GM12878 (cell line): ENCODE data around the gene TLCD3B. TPM values are rescaled to one million over a fixed set of nuclear protein-coding genes. Genes with fewer than 3 reads are reported as not detected.

ENCODE experiments used
- BHLHE40 ChIP-seq, 2 experiments: fragments of 450-650 bp in 1 of 2; IDR thresholded peaks; 2 replicates each; pipeline ENCODE4 v1.6.1; 2011 to 2017; ENCODE audit warnings: low read depth in 2 of 2, borderline replicate concordance in 1 of 2, improper control_type of control experiment in 1 of 2, low read length in 1 of 2, mild to moderate bottlenecking in 1 of 2
- CHD2 ChIP-seq: IDR thresholded peaks from 2 replicates; pipeline ENCODE4 v1.6.1; 2011; ENCODE audit warnings: low read depth, low read length, improper control_type of control experiment, borderline replicate concordance
- CHD4 ChIP-seq: fragments of 200-600 bp; sonication (generic); IDR thresholded peaks from 2 replicates; pipeline ENCODE4 v1.6.1; 2016; ENCODE audit warnings: mild to moderate bottlenecking
- CREM ChIP-seq: IDR thresholded peaks from 2 replicates; pipeline ENCODE4 v1.6.1; 2014; ENCODE audit warnings: antibody characterized with exemption, low read depth
- EGR1 ChIP-seq, 2 experiments: IDR thresholded peaks; 1 replicate in 1 of 2; 2 replicates in 1 of 2; pipeline ENCODE4 v1.6.1; 2011 to 2012; ENCODE audit warnings: low read depth in 2 of 2, low read length in 2 of 2, borderline replicate concordance in 1 of 2, mild to moderate bottlenecking in 1 of 2, moderate library complexity in 1 of 2
- EP300 ChIP-seq, 2 experiments: fragments of 150-350 bp in 1 of 2; IDR thresholded peaks; 2 replicates each; pipeline ENCODE4 v1.6.1; 2011 to 2012; ENCODE audit warnings: low read depth in 2 of 2, low read length in 2 of 2, borderline replicate concordance in 1 of 2, improper control_type of control experiment in 1 of 2, inconsistent platforms in 1 of 2; ENCODE audit not compliant: control insufficient read depth in 1 of 2
- KDM1A ChIP-seq: fragments of 200-600 bp; sonication (generic); IDR thresholded peaks from 2 replicates; pipeline ENCODE4 v1.6.1; 2016; ENCODE audit warnings: borderline replicate concordance
- MTA3 ChIP-seq: IDR thresholded peaks from 2 replicates; pipeline ENCODE4 v1.6.1; 2012; ENCODE audit warnings: low read length, inconsistent platforms, borderline replicate concordance
- NFXL1 ChIP-seq: fragments of 450-650 bp; IDR thresholded peaks from 2 replicates; pipeline ENCODE4 v1.6.1; 2017; ENCODE audit warnings: antibody characterized with exemption, mild to moderate bottlenecking, borderline replicate concordance
- NFYA ChIP-seq: IDR thresholded peaks from 2 replicates; pipeline ENCODE4 v1.6.1; 2011; ENCODE audit warnings: low read depth, mild to moderate bottlenecking, low read length, improper control_type of control experiment, borderline replicate concordance
- PAX8 ChIP-seq: fragments of 450-650 bp; IDR thresholded peaks from 2 replicates; pipeline ENCODE4 v1.6.1; 2017; ENCODE audit warnings: mild to moderate bottlenecking, moderate library complexity
- POU2F2 ChIP-seq: IDR thresholded peaks from 3 replicates; pipeline ENCODE4 v1.6.1; 2011; ENCODE audit warnings: low read depth, mild to moderate bottlenecking, low read length, borderline replicate concordance
- RB1 ChIP-seq: fragments of 450-650 bp; formaldehyde crosslinking; IDR thresholded peaks from 2 replicates; pipeline ENCODE4 v1.6.1; 2017; ENCODE audit warnings: mild to moderate bottlenecking, borderline replicate concordance
- RUNX3 ChIP-seq: IDR thresholded peaks from 2 replicates; pipeline ENCODE4 v1.6.1; 2012; ENCODE audit warnings: low read length, inconsistent platforms
- TAF1 ChIP-seq: IDR thresholded peaks from 2 replicates; pipeline ENCODE4 v1.6.1; 2011; ENCODE audit warnings: mild to moderate bottlenecking, low read depth, low read length, borderline replicate concordance
- TARDBP ChIP-seq: IDR thresholded peaks from 2 replicates; pipeline ENCODE4 v1.6.1; 2016; ENCODE audit warnings: borderline replicate concordance
- ZNF217 ChIP-seq: fragments of 450-650 bp; IDR thresholded peaks from 2 replicates; pipeline ENCODE4 v1.6.1; 2017; ENCODE audit warnings: antibody characterized with exemption, mild to moderate bottlenecking
- polyA plus RNA-seq, 11 experiments: library from polyadenylated mRNA; depleted of rRNA in 4 of 11; unstranded in 6 of 11; stranded (reverse) in 5 of 11; fragments of >200 nt; fragmentation: Nextera tagmentation in 4 of 11; fragmentation: Illumina TruSeq in 1 of 11; extraction: Ambion mirVana in 4 of 11; extraction: Trizol in 1 of 11; gene quantifications; 1 replicate in 1 of 11; 2 replicates in 10 of 11; pipeline versions ENCODE4 v1.2.1 to v1.2.3, GENCODE V29; 2011 to 2016; ENCODE audit warnings: inconsistent platforms in 2 of 11, missing spikeins in 2 of 11, low read depth in 1 of 11
- total RNA-seq, 4 experiments: library from RNA; depleted of rRNA in 3 of 4; stranded (reverse); fragments of >200 nt in 3 of 4; fragmentation: Illumina TruSeq in 1 of 4; extraction: Trizol in 1 of 4; gene quantifications; 2 replicates each; pipeline versions ENCODE4 v1.2.1 to v1.2.3, GENCODE V29; 2013 to 2021
- TF ChIP-seq, protein P1 (sequence below): fragments of 450-650 bp; IDR thresholded peaks from 2 replicates; pipeline ENCODE4 v1.6.1; 2017; ENCODE audit warnings: antibody characterized with exemption, mild to moderate bottlenecking, moderate library complexity
- TF ChIP-seq, protein P2 (sequence below): IDR thresholded peaks from 2 replicates; pipeline ENCODE4 v1.6.1; 2012; ENCODE audit warnings: low read length, inconsistent platforms
- TF ChIP-seq, protein P3 (sequence below): fragments of 450-650 bp; IDR thresholded peaks from 2 replicates; pipeline ENCODE4 v1.6.1; 2018; ENCODE audit warnings: borderline replicate concordance, mild to moderate bottlenecking; ENCODE audit not compliant: partially characterized antibody
- TF ChIP-seq, protein P4 (sequence below): fragments of 450-650 bp; conservative IDR thresholded peaks from 2 replicates; pipeline ENCODE4 v1.6.1; 2017; ENCODE audit warnings: mild to moderate bottlenecking, moderate library complexity

The TLCD3B gene
- total and polyA plus RNA-seq, 10 of the 15 experiments (the other 5 are each of a cell fraction or from before 2014, with no cell fraction given) = 0.05 to 0.51 (median 0.18) TPM; not detected in 4

DNA sequence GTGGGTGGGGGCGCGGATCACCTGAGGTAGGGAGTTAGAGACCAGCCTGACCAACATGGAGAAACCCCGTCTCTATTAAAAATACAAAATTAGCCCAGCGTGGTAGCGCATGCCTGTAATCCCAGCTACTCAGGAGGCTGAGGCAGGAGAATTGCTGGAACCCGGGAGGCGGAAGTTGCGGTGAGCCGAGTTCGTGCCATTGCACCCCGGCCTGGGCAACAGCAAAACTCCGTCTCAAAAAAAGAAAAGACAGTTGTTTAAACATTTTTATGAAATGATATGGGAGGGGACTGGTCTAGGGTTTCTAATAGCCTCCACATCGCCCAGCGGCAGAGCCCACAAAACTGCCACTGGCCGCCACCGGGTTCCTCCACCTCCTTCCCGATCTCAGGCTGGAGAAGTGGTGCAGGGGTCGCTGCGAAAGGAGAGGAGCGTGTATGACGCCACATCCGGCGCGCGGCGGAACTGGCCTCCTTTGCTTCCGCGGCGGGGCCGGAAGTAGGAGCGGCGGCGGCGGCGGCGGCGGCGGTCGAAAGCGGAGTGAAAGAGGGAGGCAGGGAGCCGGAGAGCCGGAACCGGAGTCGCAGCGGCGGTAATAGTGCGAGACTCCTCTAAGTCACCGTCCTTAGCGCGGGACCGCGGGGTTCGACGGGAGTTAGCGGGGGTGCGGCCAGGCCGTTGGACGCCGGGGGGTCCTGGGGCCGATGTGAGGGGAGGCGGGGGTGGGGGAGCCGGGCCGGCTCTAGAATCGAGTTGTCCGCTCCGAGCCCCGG is 44.6 kb upstream of the TLCD3B start, which contains the start of gene PPP4C (continued):
- no peak for TF ChIP-seq NFYA
- TF ChIP-seq EGR1 (IDR thresholded peaks at IDR 0.05; ENCODE audit: borderline replicate concordance in 1 of 2, low read depth in 2 of 2, low read length in 2 of 2) = peak in 1 of 2 experiments; percentile 47; a peak in 1 of 3 replicates
- TF ChIP-seq KDM1A = no peak
- peak; percentile 64; the same call in 1 of the 3 replicates for TF ChIP-seq POU2F2
- TF ChIP-seq, protein P1, sequence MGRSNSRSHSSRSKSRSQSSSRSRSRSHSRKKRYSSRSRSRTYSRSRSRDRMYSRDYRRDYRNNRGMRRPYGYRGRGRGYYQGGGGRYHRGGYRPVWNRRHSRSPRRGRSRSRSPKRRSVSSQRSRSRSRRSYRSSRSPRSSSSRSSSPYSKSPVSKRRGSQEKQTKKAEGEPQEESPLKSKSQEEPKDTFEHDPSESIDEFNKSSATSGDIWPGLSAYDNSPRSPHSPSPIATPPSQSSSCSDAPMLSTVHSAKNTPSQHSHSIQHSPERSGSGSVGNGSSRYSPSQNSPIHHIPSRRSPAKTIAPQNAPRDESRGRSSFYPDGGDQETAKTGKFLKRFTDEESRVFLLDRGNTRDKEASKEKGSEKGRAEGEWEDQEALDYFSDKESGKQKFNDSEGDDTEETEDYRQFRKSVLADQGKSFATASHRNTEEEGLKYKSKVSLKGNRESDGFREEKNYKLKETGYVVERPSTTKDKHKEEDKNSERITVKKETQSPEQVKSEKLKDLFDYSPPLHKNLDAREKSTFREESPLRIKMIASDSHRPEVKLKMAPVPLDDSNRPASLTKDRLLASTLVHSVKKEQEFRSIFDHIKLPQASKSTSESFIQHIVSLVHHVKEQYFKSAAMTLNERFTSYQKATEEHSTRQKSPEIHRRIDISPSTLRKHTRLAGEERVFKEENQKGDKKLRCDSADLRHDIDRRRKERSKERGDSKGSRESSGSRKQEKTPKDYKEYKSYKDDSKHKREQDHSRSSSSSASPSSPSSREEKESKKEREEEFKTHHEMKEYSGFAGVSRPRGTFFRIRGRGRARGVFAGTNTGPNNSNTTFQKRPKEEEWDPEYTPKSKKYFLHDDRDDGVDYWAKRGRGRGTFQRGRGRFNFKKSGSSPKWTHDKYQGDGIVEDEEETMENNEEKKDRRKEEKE = no peak
- TF ChIP-seq NFXL1 = no peak
- TF ChIP-seq, protein P2, sequence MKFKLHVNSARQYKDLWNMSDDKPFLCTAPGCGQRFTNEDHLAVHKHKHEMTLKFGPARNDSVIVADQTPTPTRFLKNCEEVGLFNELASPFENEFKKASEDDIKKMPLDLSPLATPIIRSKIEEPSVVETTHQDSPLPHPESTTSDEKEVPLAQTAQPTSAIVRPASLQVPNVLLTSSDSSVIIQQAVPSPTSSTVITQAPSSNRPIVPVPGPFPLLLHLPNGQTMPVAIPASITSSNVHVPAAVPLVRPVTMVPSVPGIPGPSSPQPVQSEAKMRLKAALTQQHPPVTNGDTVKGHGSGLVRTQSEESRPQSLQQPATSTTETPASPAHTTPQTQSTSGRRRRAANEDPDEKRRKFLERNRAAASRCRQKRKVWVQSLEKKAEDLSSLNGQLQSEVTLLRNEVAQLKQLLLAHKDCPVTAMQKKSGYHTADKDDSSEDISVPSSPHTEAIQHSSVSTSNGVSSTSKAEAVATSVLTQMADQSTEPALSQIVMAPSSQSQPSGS = no peak
- TF ChIP-seq EP300 (IDR thresholded peaks at IDR 0.05; ENCODE audit: borderline replicate concordance in 1 of 2, control insufficient read depth in 1 of 2, low read depth in 2 of 2, low read length in 2 of 2) = no peak
- no peak for TF ChIP-seq CHD4
- TF ChIP-seq, protein P3, sequence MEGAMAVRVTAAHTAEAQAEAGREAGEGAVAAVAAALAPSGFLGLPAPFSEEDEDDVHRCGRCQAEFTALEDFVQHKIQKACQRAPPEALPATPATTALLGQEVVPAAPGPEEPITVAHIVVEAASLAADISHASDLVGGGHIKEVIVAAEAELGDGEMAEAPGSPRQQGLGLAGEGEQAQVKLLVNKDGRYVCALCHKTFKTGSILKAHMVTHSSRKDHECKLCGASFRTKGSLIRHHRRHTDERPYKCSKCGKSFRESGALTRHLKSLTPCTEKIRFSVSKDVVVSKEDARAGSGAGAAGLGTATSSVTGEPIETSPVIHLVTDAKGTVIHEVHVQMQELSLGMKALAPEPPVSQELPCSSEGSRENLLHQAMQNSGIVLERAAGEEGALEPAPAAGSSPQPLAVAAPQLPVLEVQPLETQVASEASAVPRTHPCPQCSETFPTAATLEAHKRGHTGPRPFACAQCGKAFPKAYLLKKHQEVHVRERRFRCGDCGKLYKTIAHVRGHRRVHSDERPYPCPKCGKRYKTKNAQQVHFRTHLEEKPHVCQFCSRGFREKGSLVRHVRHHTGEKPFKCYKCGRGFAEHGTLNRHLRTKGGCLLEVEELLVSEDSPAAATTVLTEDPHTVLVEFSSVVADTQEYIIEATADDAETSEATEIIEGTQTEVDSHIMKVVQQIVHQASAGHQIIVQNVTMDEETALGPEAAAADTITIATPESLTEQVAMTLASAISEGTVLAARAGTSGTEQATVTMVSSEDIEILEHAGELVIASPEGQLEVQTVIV = peak; percentile 50
- no peak for TF ChIP-seq PAX8
- no peak for TF ChIP-seq ZNF217
- TF ChIP-seq RB1 = 0 out of 2 replicates have a peak, but pooled peaks have one; percentile 42
- peak; percentile 59 for TF ChIP-seq RUNX3
- no peak for TF ChIP-seq TARDBP
- no peak for TF ChIP-seq MTA3
- TF ChIP-seq, protein P4, sequence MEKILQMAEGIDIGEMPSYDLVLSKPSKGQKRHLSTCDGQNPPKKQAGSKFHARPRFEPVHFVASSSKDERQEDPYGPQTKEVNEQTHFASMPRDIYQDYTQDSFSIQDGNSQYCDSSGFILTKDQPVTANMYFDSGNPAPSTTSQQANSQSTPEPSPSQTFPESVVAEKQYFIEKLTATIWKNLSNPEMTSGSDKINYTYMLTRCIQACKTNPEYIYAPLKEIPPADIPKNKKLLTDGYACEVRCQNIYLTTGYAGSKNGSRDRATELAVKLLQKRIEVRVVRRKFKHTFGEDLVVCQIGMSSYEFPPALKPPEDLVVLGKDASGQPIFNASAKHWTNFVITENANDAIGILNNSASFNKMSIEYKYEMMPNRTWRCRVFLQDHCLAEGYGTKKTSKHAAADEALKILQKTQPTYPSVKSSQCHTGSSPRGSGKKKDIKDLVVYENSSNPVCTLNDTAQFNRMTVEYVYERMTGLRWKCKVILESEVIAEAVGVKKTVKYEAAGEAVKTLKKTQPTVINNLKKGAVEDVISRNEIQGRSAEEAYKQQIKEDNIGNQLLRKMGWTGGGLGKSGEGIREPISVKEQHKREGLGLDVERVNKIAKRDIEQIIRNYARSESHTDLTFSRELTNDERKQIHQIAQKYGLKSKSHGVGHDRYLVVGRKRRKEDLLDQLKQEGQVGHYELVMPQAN = peak; percentile 53; the same call in 1 of the 2 replicates
- TF ChIP-seq BHLHE40 (IDR thresholded peaks at IDR 0.05; ENCODE audit: borderline replicate concordance in 1 of 2, low read depth in 2 of 2, low read length in 1 of 2) = peak in 1 of 2 experiments; percentile 31; a peak in 1 of 4 replicates
- TF ChIP-seq CHD2 = no peak
- TF ChIP-seq CREM = peak; percentile 95
- peak; percentile 78; the same call in 1 of the 2 replicates for TF ChIP-seq TAF1
